Tibial nerve (tissue), 4 donors: Measurements from ENCODE around the gene CPXM2. TPM values are rescaled to one million over a fixed set of nuclear protein-coding genes. Genes with fewer than 3 reads are reported as not detected.

Source experiments
- DNase-seq, 2 donors: peaks; one replicate each; pipeline ENCODE4 v3.0.0-alpha.2; 2019; ENCODE audit warnings: low spot score in 2 of 2
- H3K27ac ChIP-seq, 4 donors: fragments of 200-600 bp; sonication (generic) in 3 of 4; one replicate each; pipeline ENCODE4 v1.5.1; 2017 to 2019; ENCODE audit warnings: mild to moderate bottlenecking in 1 of 4
- H3K27me3 ChIP-seq, 2 donors: fragments of 200-600 bp; sonication (generic) in 1 of 2; one replicate each; pipeline versions ENCODE4 v1.5.1 to v1.6.0; 2017 to 2019
- H3K36me3 ChIP-seq, 3 donors: fragments of 200-600 bp; sonication (generic); one replicate each; pipeline ENCODE4 v1.5.1; 2018 to 2019
- H3K4me1 ChIP-seq, 4 donors: fragments of 200-600 bp; sonication (generic) in 3 of 4; one replicate each; pipeline ENCODE4 v1.5.1; 2017 to 2019
- H3K4me3 ChIP-seq, 4 donors: fragments of 200-600 bp; sonication (generic) in 3 of 4; one replicate each; pipeline ENCODE4 v1.5.1; 2017 to 2019; ENCODE audit warnings: mild to moderate bottlenecking in 1 of 4, moderate library complexity in 1 of 4
- H3K9me3 ChIP-seq, 4 donors: fragments of 200-600 bp; sonication (generic) in 3 of 4; one replicate each; pipeline ENCODE4 v1.5.1; 2017 to 2019
- CTCF ChIP-seq, 5 experiments: fragments of 200-600 bp in 3 of 5; fragments of 450-650 bp in 2 of 5; sonication (generic) in 3 of 5; IDR thresholded peaks; one replicate each; pipeline ENCODE4 v1.5.1; 2016 to 2019; ENCODE audit warnings: antibody characterized with exemption in 5 of 5, mild to moderate bottlenecking in 3 of 5, moderate library complexity in 2 of 5
- EP300 ChIP-seq, 2 donors: sonication (generic); formaldehyde crosslinking; IDR thresholded peaks; one replicate each; pipeline ENCODE4 v1.6.1; 2017; ENCODE audit warnings: antibody characterized with exemption in 2 of 2, mild to moderate bottlenecking in 1 of 2
- POLR2A ChIP-seq, 2 donors: fragments of 450-650 bp; IDR thresholded peaks; one replicate each; pipeline ENCODE4 v1.6.1; 2017; ENCODE audit warnings: antibody characterized with exemption in 2 of 2, mild to moderate bottlenecking in 2 of 2, moderate library complexity in 2 of 2
- WGBS, 2 donors: methylation state at CpG; one replicate each; pipeline ENCODE4 v1.1.5; 2018; 5-methylcytosine and 5-hydroxymethylcytosine counted together
- total RNA-seq, 4 donors: library from RNA; depleted of rRNA; stranded (reverse); fragments of >200 nt; gene quantifications; one replicate each; pipeline ENCODE4 v1.1.0, GENCODE V29; 2016

CPXM2 gene
- total RNA-seq, 4 donors from 2014 or later, result 26.8 to 74.3 (median 37.8) TPM

GRCh38 chr10:123821136-123821535 is 70.5 kb downstream of the CPXM2 start:
- Histone ChIP-seq H3K27me3 (no peaks in the 10 kb centered on the region), H3K27ac (no peak overlapping the region), H3K36me3 (no peaks in the 10 kb centered on the region), H3K4me1 (no peaks in the 10 kb centered on the region), H3K9me3 (peaks cover 0 to 13% (median 5%) of the 10 kb centered on the region in 4 donors), H3K4me3 (no peak overlapping the region)
- no peak for DNase-seq
- TF ChIP-seq POLR2A (IDR thresholded peaks at IDR 0.05), result no peak
- 83 to 93% methylated on average over 2 of the region's 2 CpGs for WGBS, 2 donors

- Histone ChIP-seq H3K4me3 (no peak overlapping the region), H3K27ac (no peak overlapping the region), H3K36me3 (no peaks in the 10 kb centered on the region), H3K9me3 (no peaks in the 10 kb centered on the region), H3K27me3 (no peaks in the 10 kb centered on the region), H3K4me1 (peaks cover 0 to 14% (median 0%) of the 10 kb centered on the region in 4 donors)
- TF ChIP-seq CTCF (IDR thresholded peaks at IDR 0.05), result no peak
- no peak for DNase-seq
These were observed 82.0 kb downstream of the CPXM2 start for GRCh38 chr10:123809632-123810031.

GRCh38 chr10:123808906-123809305 is 82.7 kb downstream of the CPXM2 start:
- Histone ChIP-seq H3K4me3 (no peak overlapping the region), H3K4me1 (peaks cover 0 to 14% (median 0%) of the 10 kb centered on the region in 4 donors), H3K36me3 (no peaks in the 10 kb centered on the region), H3K27me3 (no peaks in the 10 kb centered on the region), H3K27ac (peak overlapping the region in 2 of 4 donors; percentile 21 to 51), H3K9me3 (no peaks in the 10 kb centered on the region)
- TF ChIP-seq EP300 (IDR thresholded peaks at IDR 0.05) (peak in 1 of 2 donors; percentile 32), POLR2A (IDR thresholded peaks at IDR 0.05) (no peak), CTCF (IDR thresholded peaks at IDR 0.05) (no peak)
- WGBS, 2 donors, result 39 to 43% methylated on average over 6 of the region's 6 CpGs
- DNase-seq, result no peak

- H3K27ac ChIP-seq, result peak overlapping the region in 2 of 4 donors; percentile 21 to 51
- TF ChIP-seq EP300 (IDR thresholded peaks at IDR 0.05), result no peak
- TF ChIP-seq CTCF (IDR thresholded peaks at IDR 0.05), result no peak
- no peak for TF ChIP-seq POLR2A (IDR thresholded peaks at IDR 0.05)
- no peaks in the 10 kb centered on the region for H3K9me3 ChIP-seq
- H3K4me3 ChIP-seq, result no peak overlapping the region
- no peaks in the 10 kb centered on the region for H3K27me3 ChIP-seq
- no peak for DNase-seq
- peaks cover 0 to 14% (median 0%) of the 10 kb centered on the region in 4 donors for H3K4me1 ChIP-seq
- WGBS, 2 donors, result 56 to 66% methylated on average over 2 of the region's 2 CpGs
- H3K36me3 ChIP-seq, result no peaks in the 10 kb centered on the region
These were observed 83.3 kb downstream of the CPXM2 start for GRCh38 chr10:123808286-123808685.

GRCh38 chr10:123807444-123808035 is 84.1 kb downstream of the CPXM2 start:
- TF ChIP-seq EP300 (IDR thresholded peaks at IDR 0.05) (no peak), CTCF (IDR thresholded peaks at IDR 0.05) (no peak), POLR2A (IDR thresholded peaks at IDR 0.05) (no peak)
- Histone ChIP-seq H3K4me1 (peaks cover 0 to 14% (median 0%) of the 10 kb centered on the region in 4 donors), H3K9me3 (no peaks in the 10 kb centered on the region), H3K36me3 (no peaks in the 10 kb centered on the region), H3K4me3 (no peak overlapping the region), H3K27ac (peak overlapping the region in 2 of 4 donors; percentile 21 to 51), H3K27me3 (no peaks in the 10 kb centered on the region)
- WGBS, 2 donors, result 10 to 19% methylated on average over 5 of the region's 5 CpGs
- no peak for DNase-seq
